GM12891 (cell line): ENCODE data around the gene COL24A1.

ENCODE experiments used
- POLR2A ChIP-seq: IDR thresholded peaks from 2 replicates; pipeline ENCODE4 v1.6.1; 2011; ENCODE audit warnings: low read depth, low read length, control low read depth
- POLR2AphosphoS5 ChIP-seq: IDR thresholded peaks from 2 replicates; pipeline ENCODE4 v1.6.1; 2011; ENCODE audit warnings: low read depth, low read length, control low read depth
- TAF1 ChIP-seq: IDR thresholded peaks from 2 replicates; pipeline ENCODE4 v1.6.1; 2011; ENCODE audit warnings: low read depth, low read length, control low read depth

GRCh38 chr1:86018283-86018923 lies 138.2 kb downstream of the COL24A1 start:
- TF ChIP-seq POLR2A (no peak), TAF1 (no peak), POLR2AphosphoS5 (no peak)
